LNCaP clone FGC (cell line): ENCODE results near the gene TMEM207.

ENCODE experiments used
- DNase-seq: peaks from one replicate; pipeline ENCODE4 v3.0.0-alpha.2; 2011; ENCODE audit warnings: low read depth
- H3K4me3 ChIP-seq: 2 replicates; pipeline ENCODE4 v1.5.1; 2011; ENCODE audit warnings: mild to moderate bottlenecking, low read depth, low read length, control low read depth
- TF ChIP-seq, protein P1 (sequence below): IDR thresholded peaks from 2 replicates; pipeline ENCODE4 v1.5.1; 2012; ENCODE audit warnings: mild to moderate bottlenecking; ENCODE audit not compliant: control insufficient read depth, insufficient read depth; ENCODE audit errors: extremely low read depth

TMEM207 gene

DNA sequence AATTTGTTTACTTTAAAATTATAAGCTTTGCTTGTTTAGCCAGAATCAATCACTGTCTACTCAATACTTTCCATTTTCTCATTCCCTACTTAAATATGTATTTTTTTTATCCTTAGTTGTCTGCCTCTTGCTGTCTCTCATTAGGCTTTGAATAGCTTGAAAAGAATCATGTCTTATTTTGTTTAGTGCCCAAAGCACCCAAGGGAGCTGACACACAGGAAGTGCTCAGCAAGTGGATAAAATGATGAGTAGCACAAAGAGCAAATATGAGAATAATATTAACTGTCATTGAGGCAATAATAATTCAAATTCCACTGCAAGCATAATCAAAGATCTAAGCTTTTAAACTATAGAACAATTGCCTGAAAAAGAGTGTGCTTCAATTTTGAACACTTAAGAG is 45.2 kb upstream of the TMEM207 start:
- no peak for DNase-seq
- no peak overlapping the region for H3K4me3 ChIP-seq
- TF ChIP-seq, protein P1, sequence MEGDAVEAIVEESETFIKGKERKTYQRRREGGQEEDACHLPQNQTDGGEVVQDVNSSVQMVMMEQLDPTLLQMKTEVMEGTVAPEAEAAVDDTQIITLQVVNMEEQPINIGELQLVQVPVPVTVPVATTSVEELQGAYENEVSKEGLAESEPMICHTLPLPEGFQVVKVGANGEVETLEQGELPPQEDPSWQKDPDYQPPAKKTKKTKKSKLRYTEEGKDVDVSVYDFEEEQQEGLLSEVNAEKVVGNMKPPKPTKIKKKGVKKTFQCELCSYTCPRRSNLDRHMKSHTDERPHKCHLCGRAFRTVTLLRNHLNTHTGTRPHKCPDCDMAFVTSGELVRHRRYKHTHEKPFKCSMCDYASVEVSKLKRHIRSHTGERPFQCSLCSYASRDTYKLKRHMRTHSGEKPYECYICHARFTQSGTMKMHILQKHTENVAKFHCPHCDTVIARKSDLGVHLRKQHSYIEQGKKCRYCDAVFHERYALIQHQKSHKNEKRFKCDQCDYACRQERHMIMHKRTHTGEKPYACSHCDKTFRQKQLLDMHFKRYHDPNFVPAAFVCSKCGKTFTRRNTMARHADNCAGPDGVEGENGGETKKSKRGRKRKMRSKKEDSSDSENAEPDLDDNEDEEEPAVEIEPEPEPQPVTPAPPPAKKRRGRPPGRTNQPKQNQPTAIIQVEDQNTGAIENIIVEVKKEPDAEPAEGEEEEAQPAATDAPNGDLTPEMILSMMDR, result no peak

DNA sequence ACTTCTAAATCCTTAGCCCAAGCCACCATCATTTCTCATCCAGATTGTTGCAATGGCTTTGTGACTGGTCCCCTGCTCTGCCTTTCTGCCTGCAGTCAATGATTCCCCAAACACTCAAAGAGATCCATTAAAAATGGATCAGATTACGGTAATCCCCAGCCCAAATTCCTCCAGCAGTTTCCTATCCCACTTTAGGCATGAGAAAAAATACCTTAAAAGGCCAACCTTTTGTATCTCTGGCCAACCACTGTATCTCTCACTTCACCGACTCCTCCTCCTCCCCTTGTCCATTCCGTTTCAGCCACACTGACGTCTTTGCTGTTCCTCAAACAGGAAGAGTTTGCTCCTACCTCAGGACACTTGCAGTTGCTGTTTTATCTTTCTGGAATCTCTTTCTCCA is 43.3 kb upstream of the TMEM207 start:
- H3K4me3 ChIP-seq, result no peak overlapping the region
- TF ChIP-seq, protein P1, result no peak
- DNase-seq, result no peak

DNA sequence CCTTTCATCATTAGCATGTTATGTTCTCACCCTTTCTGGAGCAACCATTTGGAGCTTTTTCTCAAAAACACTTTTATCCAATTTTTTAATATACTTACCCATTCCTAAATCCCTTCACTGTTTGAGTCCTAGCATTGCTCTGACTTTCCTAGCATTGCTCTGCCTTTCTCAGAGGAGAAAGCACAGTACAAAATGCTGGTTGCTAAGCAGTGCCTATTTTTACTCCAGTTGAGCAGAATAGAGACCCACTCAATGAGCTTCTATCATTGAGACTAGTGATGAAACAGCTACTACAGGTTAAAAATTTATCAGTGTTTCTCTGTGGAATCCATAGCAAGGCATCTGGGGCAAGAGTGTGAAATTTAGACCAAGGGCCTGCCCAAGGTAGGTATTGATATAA is 42.4 kb upstream of the TMEM207 start:
- TF ChIP-seq, protein P1, result no peak
- H3K4me3 ChIP-seq, result no peak overlapping the region
- DNase-seq, result no peak

DNA sequence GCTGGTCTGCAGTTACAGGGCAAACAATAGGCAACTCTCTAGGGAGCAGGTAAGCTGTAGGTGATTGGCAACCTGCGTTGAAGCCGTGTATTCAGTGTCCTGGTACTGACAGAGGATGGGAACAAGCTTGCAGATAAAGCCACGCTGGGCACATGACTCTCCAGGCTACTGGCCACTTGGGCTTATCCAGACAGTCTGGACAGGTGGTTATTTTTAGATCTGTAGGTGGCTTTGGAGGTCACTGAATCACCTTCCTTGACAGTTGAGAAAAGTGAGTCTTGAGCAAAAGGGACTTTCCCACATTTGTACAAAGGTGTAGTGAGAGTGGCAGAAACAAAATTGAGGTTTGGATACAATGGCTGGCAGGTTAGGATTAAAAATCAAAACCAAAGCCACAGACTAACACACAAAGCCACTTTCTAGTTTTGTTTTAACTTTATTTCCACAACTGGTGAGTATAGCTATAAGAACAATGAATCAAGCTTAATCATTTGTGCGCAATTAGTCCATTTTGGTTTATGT is 41.9 kb upstream of the TMEM207 start:
- TF ChIP-seq, protein P1, result no peak
- DNase-seq, result no peak
- no peak overlapping the region for H3K4me3 ChIP-seq

DNA sequence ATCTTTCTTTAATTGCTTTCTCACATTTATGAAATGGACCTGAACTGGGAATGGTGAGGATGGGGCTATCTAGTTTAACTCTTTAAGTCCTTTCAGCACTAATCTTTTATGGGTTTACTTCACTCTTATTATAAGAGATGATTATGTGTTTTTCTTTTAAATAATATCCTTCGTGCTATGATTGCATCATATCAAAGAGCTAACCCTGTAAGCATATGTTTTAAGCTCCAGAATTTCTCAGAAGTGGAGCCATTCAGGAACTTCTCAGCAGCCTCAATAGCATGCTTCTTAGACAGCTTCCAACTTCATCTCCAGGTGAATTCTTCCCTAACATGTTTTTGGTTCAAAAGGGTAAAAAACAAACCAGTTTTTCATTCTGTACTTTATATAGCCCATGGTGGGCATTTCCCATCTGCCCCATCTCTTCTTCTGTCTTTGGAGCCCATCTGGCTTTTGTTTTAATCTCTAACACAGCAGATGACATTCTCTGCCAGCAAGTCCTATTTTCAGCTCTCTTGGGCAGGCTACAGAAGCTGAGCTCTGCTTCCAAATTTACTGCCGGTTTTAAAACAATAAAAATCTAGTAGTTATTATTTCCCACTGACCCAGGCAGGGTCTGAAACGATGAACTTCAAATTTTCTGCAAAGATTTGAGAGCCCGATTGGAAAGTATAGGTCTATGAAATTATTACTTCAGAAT is 37.4 kb upstream of the TMEM207 start:
- no peak for DNase-seq
- TF ChIP-seq, protein P1, result no peak
- H3K4me3 ChIP-seq, result no peak overlapping the region

DNA sequence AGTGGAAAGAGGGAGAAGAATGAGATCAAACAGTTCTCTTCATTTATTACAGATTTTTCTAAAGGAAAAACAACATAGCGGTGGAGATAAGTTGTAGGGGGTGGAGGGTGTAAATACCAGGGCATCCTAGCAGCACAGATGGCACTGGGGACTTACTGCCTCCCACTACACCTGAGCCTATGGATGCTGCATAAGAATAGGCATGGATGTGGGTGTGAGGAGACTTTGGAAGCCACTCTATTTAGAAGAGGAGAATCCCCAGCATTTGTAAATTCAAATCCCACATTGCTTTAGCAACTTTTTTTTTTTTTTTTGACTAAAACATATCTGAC is 36.8 kb upstream of the TMEM207 start:
- no peak overlapping the region for H3K4me3 ChIP-seq
- no peak for DNase-seq
- TF ChIP-seq, protein P1, result no peak

DNA sequence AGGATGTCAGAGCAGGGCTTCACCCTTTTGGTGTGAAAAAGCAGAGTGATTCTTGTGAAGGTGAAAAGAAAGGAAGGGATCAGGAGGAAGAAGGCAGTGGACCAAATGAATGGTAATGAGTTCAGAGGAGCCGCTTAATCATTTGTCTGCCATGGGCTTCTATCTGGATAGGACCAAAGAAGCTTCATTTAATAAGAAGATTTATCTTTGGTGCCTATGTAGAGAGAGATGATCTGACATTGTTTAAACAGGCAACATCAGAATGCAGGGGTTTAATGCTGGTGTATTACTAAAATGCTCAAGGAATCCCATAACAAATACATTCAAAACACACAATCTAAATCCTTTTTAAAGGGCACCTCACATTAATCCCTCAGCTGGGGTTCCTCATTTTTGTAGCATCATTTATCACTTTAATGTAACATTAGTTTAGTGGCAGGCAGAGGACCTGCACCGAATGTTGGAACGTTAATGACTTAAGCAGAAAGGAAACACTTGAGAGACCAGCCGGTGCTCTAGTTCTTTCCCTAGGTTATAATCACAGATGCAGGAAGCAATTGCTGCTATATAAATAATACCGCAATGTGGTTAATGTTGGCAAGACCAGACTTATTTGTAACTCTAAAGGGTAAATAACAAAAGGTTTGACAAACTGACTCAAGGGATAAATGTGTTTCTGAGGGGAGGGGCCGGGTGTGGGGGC is 36.3 kb upstream of the TMEM207 start:
- TF ChIP-seq, protein P1, result no peak
- no peak for DNase-seq
- H3K4me3 ChIP-seq, result no peak overlapping the region
